ENCODE data around the gene TRIL. TPM values are rescaled to one million over a fixed set of nuclear protein-coding genes. Genes with fewer than 3 reads are reported as not detected.

Gene TRIL
- total RNA-seq, 1 donor from 2014 or later = 0.75 TPM

GRCh38 chr7:28904578-28905048 is 53.5 kb downstream of the TRIL start:
- no peak for TF ChIP-seq CTCF (IDR thresholded peaks at IDR 0.05; ENCODE audit: insufficient read depth, low read length, poor library complexity, severe bottlenecking)
- DNase-seq (ENCODE audit: low read depth) = no peak
- no peaks in the 10 kb centered on the region for H3K36me3 ChIP-seq (ENCODE audit: control insufficient read depth, insufficient read depth, low read length)
- no peak overlapping the region for H3K4me3 ChIP-seq (ENCODE audit: low read depth, low read length)
- H3K27me3 ChIP-seq (ENCODE audit: control insufficient read depth, insufficient read depth, low read length) = no peaks in the 10 kb centered on the region

DNA sequence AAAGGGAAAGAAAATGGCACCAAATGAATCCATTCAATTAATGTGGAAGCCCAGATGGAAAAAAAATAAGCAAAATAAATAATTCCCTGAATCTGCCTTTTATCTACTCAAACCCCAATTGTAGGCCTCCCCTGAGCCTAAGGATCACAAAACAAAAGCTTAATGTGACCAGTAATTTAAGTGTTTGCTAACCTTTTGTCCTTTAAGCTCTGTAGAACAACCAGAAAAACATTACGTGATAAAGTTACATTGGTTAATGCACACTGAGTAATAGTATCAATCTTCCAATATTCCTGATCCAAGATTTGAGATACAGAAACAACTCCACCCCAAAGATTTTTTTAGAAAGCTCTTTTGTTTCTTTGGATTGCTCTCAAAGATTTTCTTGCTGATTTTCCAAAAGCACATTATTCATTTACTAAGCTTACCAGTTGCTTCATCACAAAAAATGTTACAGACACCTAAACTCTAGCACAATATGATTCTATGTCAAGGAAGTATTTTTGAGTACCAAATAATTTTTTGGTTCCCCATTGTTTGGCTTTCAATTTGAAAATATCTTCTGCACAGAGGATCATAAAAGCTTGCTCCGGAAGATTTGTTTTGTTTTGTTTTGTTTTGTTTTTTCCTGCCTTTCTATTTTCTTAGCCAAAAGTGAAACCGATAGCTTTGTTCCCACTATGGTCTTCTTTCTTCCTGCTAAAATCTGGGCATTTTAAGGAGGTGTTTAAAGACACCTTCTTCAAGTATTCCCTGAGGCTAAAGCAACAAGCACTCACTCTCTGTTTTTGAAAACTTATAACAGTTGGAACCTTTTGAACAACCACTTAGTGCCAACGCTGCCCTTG is 54.2 kb downstream of the TRIL start:
- TF ChIP-seq CTCF (IDR thresholded peaks at IDR 0.05; ENCODE audit: insufficient read depth, low read length, poor library complexity, severe bottlenecking) = no peak
- H3K4me3 ChIP-seq (ENCODE audit: low read depth, low read length) = peak overlapping the region; percentile 2
- DNase-seq (ENCODE audit: low read depth) = no peak
- no peaks in the 10 kb centered on the region for H3K27me3 ChIP-seq (ENCODE audit: control insufficient read depth, insufficient read depth, low read length)
- H3K36me3 ChIP-seq (ENCODE audit: control insufficient read depth, insufficient read depth, low read length) = no peaks in the 10 kb centered on the region

Other genes starting within 250 kb of the TRIL start
- 19.1 and 25.9 TPM in 2 replicates for gene CPVL, start 188.2 kb upstream of the TRIL start, total RNA-seq
- gene CHN2, start 236.4 kb upstream of the TRIL start, total RNA-seq = 3.6 and 5.7 TPM in 2 replicates

Data from kidney epithelial cell (primary cell).